ENCODE measurements around the gene ARHGAP18.

The ARHGAP18 gene

DNA sequence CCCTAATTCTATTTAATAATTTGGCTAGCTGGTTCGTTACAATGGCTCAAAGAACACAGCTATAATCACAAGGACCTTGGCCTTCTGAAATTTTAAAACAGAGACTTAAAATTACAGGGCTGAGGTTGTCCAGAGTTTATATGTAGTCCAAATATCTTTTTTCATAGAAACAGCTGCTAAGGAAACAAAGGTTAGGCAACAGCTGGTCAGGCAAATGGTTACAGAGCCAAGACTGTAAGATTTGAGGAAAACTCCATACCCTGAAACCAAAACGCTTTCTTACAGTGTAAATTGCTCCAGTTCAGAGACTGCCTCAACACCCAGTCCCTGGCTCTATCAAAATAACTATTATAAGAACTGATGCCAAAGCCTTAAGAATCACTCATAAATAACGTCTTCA, 9.7 kb upstream of the ARHGAP18 start:
- DNase-seq, result no peak

DNA sequence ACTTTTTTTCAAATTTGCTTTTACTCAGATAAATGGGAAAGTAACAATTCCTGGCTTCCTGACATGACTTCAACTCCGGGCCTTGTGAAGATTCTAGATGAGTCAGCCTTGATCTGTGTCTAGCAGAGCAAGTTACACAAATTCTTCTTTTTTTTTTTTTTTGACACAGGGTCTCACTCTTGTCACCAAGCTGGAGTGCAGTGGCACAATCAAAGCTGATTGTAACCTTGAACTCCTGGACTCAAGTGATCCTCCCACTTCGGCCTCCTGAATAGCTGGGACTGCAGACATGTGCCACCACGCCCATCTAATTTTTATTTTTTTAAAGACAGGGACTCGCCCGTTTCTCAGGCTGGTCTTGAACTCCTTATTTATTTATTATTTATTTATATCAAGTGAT, 7.3 kb upstream of the ARHGAP18 start:
- DNase-seq, result no peak

DNA sequence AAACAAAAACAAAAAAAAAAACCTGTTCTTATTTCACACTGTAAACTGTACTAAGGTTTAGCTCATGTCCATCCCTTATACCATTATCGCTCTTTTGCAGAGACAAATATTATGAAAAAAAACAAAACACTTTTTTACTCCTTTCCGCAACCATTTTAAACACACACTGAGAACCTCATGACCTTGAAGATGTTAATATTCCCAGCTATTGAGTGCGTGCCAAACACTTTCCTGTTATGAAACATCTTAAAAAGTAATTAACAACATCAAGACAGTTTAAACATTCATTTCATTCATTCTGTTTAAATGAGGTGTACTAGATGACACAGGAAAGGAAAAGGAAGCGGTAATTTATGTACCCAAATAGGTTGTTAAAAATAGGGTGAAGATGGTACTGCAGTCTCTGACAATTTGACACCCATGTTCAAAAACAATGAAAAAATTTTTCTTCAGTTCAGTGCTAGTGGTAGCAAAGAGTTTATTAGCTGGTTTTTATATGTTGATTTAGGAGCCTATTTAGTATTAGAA, 3.9 kb upstream of the ARHGAP18 start:
- DNase-seq, result no peak

DNA sequence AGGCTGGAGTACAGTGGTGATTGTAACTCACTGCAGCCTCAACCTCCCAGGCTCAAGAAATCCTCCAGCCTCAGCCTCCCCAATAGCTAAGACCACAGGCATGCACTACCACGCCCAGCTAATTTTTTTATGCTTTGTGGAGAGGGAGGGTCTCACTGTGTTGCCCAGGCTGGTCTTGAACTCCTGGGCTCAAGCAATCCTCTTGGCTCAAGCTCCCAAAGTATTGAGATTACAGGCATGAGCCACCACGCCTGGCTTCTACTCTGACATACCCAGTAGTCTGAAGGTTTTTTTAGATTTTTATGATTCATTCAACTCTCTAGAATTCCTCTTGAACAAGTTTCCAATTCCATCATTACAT, 1.3 kb upstream of the ARHGAP18 start:
- no peak for DNase-seq

DNA sequence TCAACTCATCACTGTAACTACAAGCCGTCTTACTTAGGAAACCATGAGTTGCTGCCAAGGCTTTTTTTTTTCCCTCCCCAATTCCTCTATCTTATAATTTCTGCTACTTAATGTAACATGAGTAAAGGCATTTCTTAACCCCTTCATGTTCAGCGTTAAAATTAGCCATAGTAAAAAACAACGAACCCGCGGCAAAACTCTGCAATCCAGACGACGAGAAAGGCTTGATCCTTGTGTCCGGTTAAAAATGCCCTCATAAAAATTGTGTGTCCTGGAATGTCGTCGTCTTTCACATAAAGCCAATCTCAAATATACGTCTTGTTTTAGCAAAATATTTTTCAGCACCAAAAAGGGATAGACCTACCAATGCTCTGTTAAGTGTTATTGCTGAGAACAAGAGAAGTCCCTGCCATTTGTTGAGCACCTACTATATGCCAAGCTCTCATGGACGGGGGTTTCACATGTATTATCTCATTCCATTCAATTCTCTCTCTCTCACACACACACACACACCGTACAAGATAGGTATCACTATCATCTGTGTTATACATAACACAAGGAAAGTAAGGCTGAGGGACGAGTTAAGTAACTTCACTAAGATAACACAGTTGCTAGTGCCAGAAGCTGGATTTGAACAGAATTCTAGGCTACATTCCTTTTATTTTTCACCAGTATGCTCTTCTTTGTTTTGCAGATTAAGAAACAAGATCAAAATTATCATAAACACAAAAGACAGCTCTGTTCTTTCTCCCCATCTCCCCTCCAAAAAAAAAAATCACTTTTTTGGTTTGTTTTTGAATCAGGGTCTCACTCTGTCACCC, 683 bp upstream of the ARHGAP18 start:
- no peak for DNase-seq

DNA sequence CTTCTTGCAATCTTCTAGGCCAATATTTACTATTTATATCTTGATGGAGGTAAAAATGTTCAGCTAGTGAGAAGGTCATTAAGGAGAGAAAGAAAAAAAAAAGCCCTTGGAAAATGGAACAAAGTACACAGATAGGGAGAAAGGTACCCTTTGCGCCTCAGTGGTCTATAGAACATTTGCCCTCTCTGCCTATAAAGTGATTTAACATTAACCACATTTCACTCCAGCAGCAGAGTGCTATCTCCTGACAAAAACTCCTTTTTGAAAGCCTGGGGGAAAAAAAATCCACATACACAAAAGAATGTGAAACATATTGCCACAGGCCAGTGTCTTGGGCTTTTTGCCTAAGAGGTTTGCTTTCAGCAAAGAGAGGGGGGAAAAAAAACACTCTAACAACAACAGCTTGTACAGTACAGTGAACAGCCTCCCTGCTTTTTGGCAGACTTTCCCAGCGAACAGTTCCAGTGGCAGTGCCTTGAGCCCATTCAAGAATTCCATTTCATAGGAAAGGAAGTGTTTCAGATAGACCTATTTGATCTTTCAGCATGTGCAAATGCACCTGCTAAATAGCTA, 695 bp downstream of the ARHGAP18 start:
- no peak for DNase-seq

DNA sequence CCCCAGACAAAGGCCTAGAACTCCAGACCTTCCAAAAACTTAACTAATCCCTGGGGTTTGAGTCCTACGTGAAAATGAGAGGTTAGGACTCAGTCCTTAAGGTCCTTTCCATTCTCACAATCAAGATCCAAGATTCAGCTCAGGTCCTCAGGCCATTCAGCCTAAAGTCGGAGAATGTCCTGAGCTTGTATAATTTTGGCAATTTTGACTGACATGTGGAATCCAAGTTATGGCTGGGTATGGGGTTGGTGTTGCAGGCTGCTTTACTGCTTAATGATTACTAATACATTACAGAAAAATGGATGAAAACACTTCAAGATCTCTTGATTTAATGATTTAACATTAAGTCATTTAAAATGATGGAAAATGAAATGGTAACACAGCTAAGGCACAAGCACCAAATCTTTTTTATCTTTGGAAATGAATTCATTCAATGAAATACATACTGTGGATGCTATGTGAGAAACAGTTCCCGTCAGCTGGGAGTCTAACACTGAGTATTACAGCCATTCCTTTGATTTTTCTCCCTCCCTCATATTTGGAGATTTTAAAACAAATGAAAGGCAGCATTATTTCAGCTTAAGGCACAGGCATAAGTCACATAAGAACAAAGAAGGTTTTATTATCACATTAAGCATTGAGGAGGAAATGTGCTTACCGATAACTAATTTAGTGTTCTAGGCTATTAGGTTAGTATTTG, 1.3 kb downstream of the ARHGAP18 start:
- DNase-seq, result no peak

DNA sequence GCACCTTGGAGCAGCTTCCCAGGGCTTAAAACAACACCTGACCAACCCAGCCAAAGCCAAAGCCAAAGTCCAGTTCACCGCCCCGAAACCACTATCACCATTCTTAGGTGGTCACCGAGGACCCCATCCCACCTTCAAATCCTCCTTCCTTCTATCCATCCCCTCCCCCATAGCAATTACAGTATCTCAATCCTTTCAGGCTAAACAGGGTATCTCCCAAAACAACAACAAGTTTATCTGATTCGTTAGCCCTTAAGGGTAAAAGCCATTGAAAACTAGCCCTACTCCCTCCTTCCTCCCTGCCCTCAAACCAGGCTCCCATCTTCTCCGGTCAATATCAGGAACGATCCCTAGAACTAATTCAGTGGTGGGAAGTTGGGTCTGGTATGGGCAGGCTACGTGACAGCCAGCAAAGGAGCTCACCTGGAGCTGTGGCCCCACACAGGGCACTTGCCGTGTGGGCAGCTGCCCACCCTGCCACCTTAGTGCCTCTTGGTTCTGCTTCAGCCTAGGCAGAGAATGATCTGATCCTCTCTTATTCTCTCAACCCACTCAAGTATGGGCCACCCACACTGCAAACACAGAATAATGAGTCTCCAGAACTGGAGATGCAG, 2.0 kb downstream of the ARHGAP18 start:
- DNase-seq, result no peak

DNA sequence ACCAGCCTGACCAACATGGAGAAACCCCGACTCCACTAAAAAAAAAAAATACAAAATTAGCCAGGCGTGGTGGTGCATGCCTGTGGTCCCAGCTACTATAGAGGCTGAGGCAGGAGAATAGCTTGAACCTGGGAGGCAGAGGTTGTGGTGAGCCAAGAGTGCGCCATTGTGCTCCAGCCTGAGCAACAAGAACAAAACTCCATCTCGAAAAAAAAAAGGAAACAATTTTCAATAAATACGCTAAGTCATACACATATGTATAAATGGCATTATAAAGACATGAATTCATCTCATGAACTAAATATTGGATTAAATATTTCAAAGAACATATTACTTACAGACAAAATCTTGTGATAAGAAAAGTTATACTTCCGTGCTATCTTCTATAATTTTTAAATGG, 2.9 kb downstream of the ARHGAP18 start:
- no peak for DNase-seq

DNA sequence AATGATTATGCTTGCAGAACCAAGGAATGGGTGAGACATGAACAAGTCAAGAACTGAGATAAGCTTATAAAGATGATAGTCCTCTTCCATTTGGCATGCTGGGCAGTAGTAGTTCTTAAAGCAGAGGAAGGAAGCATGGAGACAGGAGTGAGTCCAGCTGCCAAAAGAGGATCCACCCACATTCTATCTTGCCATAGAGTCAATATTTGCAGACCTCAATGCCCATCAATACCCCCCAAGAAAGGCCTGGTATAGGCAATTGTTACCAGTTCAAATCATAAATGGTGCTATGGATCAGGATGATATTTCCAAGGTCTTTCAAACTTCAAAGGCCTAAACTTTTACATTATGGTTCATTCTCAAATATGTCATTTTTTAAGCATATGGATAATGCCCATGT, 4.8 kb downstream of the ARHGAP18 start:
- no peak for DNase-seq

DNA sequence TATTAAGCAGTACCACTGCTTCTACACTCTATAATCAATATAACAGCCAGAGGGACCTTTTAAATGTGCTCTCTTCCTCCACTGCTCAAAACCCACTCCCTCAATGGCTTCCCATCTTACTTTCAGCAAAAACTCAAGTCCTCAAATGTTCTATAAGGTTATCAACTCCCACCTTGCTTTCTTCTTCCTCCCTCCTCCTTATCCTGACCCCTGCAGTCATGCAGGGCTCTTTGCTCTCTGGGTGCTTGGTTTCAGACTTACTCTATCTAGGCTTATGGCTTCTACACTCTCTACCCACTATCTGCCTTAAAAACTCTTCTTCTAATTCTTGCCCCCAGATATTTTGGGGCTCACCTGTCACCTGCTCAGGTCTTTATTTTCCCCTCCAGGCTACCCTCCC, 5.3 kb downstream of the ARHGAP18 start:
- DNase-seq, result no peak

DNA sequence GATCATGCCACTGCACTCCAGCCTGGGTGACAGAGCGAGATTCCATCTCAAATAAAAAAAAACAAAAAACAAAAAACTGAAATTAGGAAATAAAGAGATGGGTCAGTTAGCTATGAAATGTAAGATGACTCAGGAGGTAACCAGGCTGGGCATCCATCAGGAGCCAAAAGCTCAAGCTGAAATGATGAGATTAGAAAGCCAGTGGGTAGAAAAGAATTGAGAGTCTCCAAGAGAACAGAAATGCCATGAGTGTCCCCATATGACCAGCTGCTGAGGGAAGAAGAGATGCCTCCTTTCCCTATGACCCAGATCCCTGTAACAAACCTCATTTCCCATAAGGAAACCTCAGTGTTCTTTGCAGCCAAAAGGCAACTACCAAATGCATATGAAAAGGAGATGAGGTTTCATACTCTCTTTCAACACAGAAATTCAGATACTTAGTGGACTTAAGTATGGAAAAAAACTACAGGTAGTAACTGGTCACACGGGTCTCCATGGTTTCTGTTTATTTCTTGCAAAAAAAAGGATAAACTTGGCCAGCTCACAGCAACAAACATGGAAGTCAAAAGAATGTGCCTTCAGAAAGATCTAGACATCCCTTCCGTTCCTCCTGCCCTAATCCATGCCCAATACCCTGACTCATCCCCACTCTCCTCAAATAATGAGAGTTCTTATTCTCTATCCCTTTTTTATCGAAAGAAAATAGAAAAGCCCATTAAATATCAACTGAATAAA, 8.1 kb downstream of the ARHGAP18 start:
- no peak for DNase-seq

DNA sequence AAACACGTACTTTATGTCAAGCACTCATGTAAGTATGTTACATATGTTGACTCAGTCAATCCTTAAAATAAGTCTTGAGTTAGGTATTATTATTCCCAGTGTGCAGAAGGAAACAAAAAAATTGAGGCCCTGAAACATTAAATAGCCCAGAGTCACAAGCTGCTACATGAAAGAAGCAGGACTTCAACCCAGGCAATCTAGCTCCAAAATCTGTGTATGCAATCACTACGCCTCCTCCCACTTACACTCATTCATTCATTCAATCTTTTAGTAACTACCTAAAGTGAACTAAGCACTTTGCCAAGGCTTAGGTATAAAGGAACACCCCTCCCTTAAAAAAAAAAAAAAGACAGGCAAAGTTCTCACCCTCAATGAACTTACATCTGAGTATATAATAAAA, 9.3 kb downstream of the ARHGAP18 start:
- DNase-seq, result no peak

DNA sequence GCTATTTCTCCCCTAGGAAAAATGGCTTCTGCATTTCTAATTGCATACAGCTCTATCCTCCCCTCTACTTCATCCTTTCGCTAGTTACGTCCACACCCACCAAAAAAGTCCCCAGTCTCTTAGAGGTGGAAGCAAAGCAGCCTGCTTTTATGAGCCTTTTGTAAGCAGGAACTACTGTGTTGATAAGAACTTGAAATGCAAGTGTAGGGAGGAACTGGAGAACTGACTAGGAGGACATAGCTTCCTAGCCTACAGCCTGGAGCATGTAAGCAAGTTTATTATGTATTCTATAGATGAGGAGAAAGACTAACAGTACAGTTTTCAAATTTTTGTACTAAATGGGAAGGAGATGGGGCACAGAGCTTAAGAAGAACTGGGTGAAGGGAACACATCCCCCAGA, 10.3 kb downstream of the ARHGAP18 start:
- DNase-seq, result no peak

DNA sequence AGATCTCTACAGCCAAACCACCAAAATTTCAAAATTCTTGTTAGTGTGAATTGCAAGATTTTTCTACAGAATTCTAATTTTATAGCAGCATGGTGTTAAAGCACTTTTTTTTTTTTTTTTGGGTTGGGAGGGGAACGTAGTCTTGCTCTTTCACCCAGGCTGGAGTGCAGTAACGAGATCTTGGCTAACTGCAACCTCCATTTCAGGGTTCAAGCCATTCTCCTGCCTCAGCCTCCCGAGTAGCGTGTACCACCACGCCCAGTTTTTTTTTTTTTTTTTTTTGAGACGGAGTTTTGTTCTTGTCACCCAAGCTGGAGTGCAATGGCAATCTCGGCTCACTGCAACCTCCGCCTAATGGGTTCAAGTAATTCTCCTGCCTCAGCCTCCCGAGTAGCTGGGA, 11.5 kb downstream of the ARHGAP18 start:
- DNase-seq, result no peak

DNA sequence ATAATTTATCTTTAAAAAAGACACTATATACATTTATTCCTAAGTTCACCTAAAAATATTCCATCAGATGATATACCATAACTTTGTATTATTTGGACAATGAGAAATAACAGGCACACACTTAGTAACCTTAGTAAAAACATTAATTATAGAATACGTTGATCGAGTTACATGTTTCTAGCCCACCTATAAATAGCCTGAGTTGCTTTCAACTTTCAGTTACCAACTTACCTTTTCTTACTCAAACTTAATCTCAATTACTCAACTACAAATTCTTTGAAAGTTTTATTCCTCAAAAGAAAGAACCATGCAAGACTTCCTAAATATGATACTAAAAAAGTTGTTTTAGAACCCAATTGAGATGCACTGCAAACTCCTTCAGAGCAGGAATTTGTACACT, 12.2 kb downstream of the ARHGAP18 start:
- DNase-seq, result no peak

DNA sequence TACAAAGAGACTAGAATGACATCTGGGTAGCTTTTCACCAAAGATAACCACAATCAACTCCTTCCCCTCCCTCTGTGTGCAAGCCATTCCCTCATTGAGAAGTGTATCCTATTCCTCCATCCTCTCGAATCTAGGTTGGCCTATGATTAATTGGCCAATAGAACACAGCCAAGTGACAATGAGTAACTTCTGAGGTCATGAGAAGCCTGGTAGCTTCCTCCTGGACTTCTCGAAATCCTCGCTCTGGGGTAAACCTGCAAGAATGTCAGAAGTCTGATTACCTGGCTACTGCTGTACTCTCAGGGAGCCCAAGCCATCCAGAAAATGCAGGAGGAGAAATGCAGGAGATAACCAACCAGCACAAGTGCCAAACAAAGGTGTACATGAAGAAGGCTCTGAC, 13.1 kb downstream of the ARHGAP18 start:
- DNase-seq, result no peak

DNA sequence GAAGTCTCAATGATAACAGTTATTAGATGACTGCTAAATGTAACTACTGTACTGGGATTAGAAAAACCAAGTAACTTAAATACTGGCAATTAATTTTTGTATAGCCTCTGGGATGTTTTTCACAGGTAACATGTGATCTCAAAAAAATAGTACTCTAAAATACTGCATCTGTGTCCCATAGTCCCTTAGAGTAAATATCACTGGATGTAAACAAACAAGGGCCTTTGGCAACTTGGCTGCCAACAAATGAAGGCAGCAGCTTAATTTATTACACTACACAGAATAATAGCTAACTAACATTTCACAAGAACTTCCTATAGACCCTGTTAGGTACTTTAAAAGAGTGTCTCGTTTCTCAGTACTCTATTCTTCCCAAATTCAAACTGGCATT, 14.0 kb downstream of the ARHGAP18 start:
- DNase-seq, result no peak

DNA sequence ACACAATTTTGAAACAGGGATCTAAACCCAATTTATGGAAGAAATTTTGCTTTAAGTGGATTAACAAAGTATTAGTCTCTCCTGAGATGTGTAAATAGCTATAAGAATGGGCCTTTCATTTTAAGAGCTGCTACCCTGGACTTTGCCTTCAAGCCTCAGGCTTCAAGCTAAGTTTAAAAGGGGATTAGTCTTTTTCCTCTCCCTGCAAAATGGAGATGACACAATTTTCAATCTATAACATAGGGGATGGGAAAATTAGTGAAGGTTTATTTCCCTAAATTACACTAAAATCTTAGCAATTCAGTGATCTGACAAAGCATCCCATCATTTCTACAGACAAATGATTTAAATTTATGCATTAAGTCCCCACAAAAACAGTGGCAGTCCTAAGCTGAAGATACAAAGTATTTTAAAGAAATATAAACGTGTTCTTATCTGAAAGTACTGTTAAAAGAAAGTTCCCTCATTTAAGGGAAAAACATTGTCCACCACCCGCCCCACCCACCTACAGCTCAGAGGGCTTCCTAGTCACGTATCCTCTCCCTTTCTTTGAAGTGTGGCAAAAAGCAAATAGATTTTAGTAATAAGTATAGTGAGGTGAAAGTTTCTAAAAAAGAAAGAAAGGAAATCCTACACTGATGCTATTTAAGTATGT, 14.5 kb downstream of the ARHGAP18 start:
- DNase-seq, result no peak

DNA sequence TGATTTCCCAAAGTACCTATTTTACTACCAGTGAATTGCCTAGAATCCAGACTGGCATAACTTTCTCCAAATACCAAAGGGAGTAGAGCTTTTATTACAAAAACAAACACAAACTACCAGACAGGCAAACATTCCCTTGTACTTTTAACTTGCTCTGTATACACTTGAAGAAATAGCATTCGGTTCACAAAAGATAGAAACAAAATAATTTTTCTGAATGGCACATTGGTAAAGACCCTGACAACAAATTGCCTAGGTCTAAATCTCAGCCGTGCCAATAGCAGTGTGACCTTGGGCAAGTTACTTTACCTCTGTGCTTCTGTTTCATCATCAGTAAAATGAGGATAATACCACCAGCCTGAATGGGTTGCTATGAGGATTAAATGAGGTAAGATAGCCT, 15.9 kb downstream of the ARHGAP18 start:
- DNase-seq, result no peak

DNA sequence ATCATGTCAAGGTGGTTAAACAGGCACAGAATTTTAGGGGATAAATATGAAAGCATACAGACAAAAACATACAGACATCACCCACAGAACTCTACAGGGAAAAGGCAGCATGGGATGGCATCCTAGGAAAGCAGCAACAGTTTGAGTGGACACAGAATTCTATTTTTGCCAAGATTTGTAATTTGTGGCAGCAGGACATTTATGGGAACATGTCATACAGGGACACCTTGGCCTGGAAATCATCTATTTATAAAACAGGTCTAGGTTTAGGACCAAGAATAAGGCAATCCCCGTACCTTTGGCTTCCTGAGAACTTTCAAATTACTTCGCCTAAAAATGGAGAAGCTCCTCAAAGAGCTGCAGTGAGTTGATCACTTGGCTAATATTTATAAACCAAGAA, 17.5 kb downstream of the ARHGAP18 start:
- no peak for DNase-seq

DNA sequence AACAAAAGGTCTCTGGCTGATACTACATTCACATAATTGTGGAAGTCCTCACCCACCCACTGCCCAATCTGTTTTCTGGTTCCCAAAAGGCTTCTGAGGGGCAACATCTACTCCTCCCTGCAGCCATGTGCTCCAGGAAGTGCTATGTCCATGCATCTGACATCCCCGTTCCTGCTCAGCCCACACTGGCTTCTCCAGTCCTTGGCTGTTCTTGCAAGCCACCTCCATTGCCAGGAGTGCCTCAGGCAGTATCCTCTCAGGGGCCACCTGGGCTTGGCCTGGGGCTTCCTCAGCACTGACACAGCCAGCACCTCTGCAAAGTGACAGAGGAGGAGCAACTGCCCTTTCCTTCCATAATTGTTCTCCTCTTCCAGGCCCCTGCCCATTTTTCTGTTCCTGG, 18.3 kb downstream of the ARHGAP18 start:
- DNase-seq, result no peak

Data from NCI-H1436 treated with DMSO at 0.1 percent for 48 hours (cell line).